ENCODE data around the gene OR56A1. TPM values are rescaled to one million over a fixed set of nuclear protein-coding genes. Genes with fewer than 3 reads are reported as not detected.

Gene OR56A1
- total RNA-seq, 1 experiment from 2014 or later, result not detected

DNA sequence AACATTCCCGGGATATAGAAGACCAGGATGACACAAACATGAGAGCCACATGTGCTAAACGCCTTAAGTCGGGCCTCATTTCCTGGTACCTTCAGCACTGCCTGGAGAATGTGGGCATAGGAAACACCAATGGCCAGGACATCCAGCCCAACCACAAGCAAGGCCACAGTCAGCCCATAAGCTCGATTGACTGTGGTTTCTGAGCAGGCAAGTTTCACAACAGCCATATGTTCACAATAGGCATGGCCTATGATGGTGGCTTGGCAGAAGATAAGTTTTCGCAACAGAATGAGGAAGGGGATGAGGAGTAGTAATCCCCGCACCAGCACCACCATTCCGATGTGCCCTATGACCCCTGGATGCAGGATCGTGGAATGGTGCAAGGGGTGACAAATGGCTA lies 26.9 kb upstream of the OR56A1 start:
- intact Hi-C loops (cut with micrococcal nuclease; ENCODE audit: unreplicated experiment) (no loop called here), in situ Hi-C loops (cut with HindIII; ENCODE audit: low pct_unique_long_range_greater_than_20kb, low sequenced_read_pairs) (no loop called here)
- no peak overlapping the region for H3K4me3 ChIP-seq (ENCODE audit: low read depth in 2 of 2, low read length in 2 of 2)
- DNase-seq (ENCODE audit: low read depth, low spot score) (no peak), ATAC-seq (no peak)
- no peaks in the 10 kb centered on the region for H3K4me1 ChIP-seq (ENCODE audit: control insufficient read depth, insufficient read depth, low read length)
- TF ChIP-seq, protein P1, sequence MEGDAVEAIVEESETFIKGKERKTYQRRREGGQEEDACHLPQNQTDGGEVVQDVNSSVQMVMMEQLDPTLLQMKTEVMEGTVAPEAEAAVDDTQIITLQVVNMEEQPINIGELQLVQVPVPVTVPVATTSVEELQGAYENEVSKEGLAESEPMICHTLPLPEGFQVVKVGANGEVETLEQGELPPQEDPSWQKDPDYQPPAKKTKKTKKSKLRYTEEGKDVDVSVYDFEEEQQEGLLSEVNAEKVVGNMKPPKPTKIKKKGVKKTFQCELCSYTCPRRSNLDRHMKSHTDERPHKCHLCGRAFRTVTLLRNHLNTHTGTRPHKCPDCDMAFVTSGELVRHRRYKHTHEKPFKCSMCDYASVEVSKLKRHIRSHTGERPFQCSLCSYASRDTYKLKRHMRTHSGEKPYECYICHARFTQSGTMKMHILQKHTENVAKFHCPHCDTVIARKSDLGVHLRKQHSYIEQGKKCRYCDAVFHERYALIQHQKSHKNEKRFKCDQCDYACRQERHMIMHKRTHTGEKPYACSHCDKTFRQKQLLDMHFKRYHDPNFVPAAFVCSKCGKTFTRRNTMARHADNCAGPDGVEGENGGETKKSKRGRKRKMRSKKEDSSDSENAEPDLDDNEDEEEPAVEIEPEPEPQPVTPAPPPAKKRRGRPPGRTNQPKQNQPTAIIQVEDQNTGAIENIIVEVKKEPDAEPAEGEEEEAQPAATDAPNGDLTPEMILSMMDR (IDR thresholded peaks at IDR 0.05), result no peak
- TF ChIP-seq, protein P2, sequence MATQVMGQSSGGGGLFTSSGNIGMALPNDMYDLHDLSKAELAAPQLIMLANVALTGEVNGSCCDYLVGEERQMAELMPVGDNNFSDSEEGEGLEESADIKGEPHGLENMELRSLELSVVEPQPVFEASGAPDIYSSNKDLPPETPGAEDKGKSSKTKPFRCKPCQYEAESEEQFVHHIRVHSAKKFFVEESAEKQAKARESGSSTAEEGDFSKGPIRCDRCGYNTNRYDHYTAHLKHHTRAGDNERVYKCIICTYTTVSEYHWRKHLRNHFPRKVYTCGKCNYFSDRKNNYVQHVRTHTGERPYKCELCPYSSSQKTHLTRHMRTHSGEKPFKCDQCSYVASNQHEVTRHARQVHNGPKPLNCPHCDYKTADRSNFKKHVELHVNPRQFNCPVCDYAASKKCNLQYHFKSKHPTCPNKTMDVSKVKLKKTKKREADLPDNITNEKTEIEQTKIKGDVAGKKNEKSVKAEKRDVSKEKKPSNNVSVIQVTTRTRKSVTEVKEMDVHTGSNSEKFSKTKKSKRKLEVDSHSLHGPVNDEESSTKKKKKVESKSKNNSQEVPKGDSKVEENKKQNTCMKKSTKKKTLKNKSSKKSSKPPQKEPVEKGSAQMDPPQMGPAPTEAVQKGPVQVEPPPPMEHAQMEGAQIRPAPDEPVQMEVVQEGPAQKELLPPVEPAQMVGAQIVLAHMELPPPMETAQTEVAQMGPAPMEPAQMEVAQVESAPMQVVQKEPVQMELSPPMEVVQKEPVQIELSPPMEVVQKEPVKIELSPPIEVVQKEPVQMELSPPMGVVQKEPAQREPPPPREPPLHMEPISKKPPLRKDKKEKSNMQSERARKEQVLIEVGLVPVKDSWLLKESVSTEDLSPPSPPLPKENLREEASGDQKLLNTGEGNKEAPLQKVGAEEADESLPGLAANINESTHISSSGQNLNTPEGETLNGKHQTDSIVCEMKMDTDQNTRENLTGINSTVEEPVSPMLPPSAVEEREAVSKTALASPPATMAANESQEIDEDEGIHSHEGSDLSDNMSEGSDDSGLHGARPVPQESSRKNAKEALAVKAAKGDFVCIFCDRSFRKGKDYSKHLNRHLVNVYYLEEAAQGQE (IDR thresholded peaks at IDR 0.05; ENCODE audit: insufficient read depth in 1 of 2, low read depth in 2 of 2, low read length in 1 of 2), result no peak
- TF ChIP-seq SIN3A (IDR thresholded peaks at IDR 0.05; ENCODE audit: borderline replicate concordance, insufficient read depth, low read depth, low read length) (no peak), TCF7L2 (IDR thresholded peaks at IDR 0.05; ENCODE audit: low read depth, low read length) (no peak), POLR2AphosphoS5 (IDR thresholded peaks at IDR 0.05; ENCODE audit: low read depth, low read length) (no peak)
- H3K27me3 ChIP-seq (ENCODE audit: control insufficient read depth, insufficient read depth, low read length), result peaks cover 25% of the 10 kb centered on the region
- BruUV-seq (replicated peaks), result no TSS peak
- no peaks in the 10 kb centered on the region for H3K36me3 ChIP-seq (ENCODE audit: control insufficient read depth, insufficient read depth, low read length)
- POLR2A ChIA-PET, result no interaction called here
- CTCF ChIA-PET, result no interaction called here
- H3K9me3 ChIP-seq (ENCODE audit: control insufficient read depth, insufficient read depth, low read depth, low read length), result no peaks in the 10 kb centered on the region
- H3K27ac ChIP-seq (ENCODE audit: low read length), result no peak overlapping the region

DNA sequence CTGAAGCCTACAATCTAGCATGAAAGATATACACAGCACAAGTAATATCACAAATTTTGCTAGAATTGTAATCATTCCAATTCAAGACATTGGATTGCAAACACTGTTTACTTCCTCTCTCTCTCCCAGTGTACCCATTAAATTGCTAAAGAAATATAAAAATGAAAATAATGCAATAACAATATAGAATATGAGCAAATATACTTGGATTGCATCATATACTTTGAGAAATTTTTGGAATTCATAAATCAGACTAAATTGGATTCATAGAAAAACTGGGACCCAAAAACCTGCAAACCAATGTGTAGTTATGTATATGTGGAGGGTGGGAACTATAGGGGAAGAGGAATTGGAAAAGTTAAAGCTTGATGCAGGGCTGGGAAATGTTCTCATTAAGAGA lies 25.0 kb upstream of the OR56A1 start:
- ChIA-PET CTCF (no interaction called here), POLR2A (no interaction called here)
- DNase-seq (ENCODE audit: low read depth, low spot score) (no peak), ATAC-seq (no peak)
- no peak overlapping the region for H3K27ac ChIP-seq (ENCODE audit: low read length)
- no peaks in the 10 kb centered on the region for H3K36me3 ChIP-seq (ENCODE audit: control insufficient read depth, insufficient read depth, low read length)
- BruUV-seq (replicated peaks), result no TSS peak
- in situ Hi-C loops (cut with HindIII; ENCODE audit: low pct_unique_long_range_greater_than_20kb, low sequenced_read_pairs) (no loop called here), intact Hi-C loops (cut with micrococcal nuclease; ENCODE audit: unreplicated experiment) (no loop called here)
- H3K4me3 ChIP-seq (ENCODE audit: low read depth in 2 of 2, low read length in 2 of 2), result no peak overlapping the region
- no peak for TF ChIP-seq TCF7L2 (IDR thresholded peaks at IDR 0.05; ENCODE audit: low read depth, low read length)
- TF ChIP-seq POLR2AphosphoS5 (IDR thresholded peaks at IDR 0.05; ENCODE audit: low read depth, low read length), result no peak
- TF ChIP-seq SIN3A (IDR thresholded peaks at IDR 0.05; ENCODE audit: borderline replicate concordance, insufficient read depth, low read depth, low read length), result no peak
- TF ChIP-seq, protein P1 (IDR thresholded peaks at IDR 0.05), result no peak
- TF ChIP-seq, protein P2 (IDR thresholded peaks at IDR 0.05; ENCODE audit: insufficient read depth in 1 of 2, low read depth in 2 of 2, low read length in 1 of 2), result no peak
- H3K27me3 ChIP-seq (ENCODE audit: control insufficient read depth, insufficient read depth, low read length), result peaks cover 19% of the 10 kb centered on the region
- H3K9me3 ChIP-seq (ENCODE audit: control insufficient read depth, insufficient read depth, low read depth, low read length), result no peaks in the 10 kb centered on the region
- no peaks in the 10 kb centered on the region for H3K4me1 ChIP-seq (ENCODE audit: control insufficient read depth, insufficient read depth, low read length)
